ENCODE results near the gene RIPOR2.

DNA sequence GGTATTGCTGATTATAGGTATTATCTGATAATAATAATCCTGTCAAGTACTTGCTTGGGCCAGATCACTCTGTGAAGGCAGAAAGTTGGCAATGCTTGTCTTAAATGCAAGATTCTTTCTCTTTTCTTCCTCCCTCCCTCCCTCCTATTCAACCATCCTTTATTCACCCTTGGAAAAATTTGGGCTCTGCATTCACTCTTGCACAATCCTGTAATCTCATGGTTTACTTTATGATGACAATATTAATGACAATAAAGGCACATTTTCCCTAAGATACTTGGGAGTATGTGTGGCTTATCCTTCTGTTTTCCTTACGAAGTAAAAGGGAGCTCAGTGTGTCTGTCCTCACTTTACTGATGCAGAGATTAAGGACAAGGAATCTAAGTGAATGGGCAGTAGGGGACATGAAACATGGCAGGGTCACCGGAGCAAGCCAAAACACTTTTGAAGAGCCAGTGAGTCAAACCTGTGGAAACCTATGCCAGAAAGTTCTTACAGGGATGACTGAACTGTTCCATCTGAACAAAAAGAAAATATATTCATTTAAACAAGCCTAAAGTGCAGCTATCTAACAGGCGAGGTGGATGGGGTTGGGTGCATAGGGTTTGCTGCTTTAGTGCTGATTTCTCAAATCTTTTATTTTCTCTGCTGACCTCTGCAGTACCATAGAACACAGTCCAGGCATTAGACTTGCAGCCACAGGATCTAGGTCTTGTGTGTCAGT lies 14.6 kb upstream of the RIPOR2 start:
- TF ChIP-seq, protein P1, sequence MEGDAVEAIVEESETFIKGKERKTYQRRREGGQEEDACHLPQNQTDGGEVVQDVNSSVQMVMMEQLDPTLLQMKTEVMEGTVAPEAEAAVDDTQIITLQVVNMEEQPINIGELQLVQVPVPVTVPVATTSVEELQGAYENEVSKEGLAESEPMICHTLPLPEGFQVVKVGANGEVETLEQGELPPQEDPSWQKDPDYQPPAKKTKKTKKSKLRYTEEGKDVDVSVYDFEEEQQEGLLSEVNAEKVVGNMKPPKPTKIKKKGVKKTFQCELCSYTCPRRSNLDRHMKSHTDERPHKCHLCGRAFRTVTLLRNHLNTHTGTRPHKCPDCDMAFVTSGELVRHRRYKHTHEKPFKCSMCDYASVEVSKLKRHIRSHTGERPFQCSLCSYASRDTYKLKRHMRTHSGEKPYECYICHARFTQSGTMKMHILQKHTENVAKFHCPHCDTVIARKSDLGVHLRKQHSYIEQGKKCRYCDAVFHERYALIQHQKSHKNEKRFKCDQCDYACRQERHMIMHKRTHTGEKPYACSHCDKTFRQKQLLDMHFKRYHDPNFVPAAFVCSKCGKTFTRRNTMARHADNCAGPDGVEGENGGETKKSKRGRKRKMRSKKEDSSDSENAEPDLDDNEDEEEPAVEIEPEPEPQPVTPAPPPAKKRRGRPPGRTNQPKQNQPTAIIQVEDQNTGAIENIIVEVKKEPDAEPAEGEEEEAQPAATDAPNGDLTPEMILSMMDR (IDR thresholded peaks at IDR 0.05): no peak
- TF ChIP-seq EP300 (IDR thresholded peaks at IDR 0.05; ENCODE audit: low read depth): no peak

Measured in transverse colon (tissue), 3 donors.